ENCODE data around the gene TLR6.

DNA sequence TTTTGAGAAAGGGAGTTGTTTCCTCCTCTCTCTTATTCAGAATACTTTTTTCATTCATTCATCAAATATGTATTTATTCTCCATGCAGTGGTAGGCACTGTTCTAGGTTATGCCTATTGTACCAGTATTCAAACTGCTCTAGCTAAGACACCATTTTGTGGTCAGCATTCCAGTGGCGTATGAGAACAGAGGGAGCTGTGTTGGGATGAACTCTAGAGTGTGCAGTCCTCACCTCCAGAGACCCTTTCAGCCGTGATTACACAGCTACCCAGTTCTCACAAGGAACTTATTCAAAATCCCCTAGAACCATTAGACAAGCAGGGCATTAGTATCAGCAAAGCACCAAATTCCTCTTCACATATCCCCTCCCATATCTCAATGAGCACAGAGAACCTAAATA lies 56.3 kb downstream of the TLR6 start:
- TF ChIP-seq CTCF (IDR thresholded peaks at IDR 0.05) (no peak), POLR2A (IDR thresholded peaks at IDR 0.05) (no peak)
